NCI-H128 (cell line): ENCODE measurements around the gene GRM8.

Source experiments
- DNase-seq: peaks from one replicate; lab custom pipeline; 2025; ENCODE audit not compliant: unreplicated experiment; lab: John Stamatoyannopoulos, UW

GRM8 gene

DNA sequence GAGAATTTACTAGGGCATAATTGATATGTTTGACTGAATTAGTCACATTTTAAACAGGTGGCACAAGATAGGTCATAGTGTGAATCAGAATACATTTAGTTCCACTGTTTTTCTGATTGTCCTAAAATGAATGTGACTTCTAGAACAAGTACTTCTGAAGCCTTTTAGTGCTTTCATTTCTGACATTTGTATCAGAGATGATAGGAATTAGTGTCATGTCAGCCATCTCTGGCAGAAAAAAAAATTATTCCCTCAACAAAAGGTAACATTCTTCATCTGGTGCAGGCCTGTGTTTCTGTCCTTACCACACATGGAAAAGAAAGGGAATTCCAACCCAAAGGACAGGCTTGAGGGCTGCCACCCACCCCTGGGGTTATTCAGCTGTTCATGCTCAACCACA, 21.3 kb downstream of the GRM8 start:
- DNase-seq = no peak

DNA sequence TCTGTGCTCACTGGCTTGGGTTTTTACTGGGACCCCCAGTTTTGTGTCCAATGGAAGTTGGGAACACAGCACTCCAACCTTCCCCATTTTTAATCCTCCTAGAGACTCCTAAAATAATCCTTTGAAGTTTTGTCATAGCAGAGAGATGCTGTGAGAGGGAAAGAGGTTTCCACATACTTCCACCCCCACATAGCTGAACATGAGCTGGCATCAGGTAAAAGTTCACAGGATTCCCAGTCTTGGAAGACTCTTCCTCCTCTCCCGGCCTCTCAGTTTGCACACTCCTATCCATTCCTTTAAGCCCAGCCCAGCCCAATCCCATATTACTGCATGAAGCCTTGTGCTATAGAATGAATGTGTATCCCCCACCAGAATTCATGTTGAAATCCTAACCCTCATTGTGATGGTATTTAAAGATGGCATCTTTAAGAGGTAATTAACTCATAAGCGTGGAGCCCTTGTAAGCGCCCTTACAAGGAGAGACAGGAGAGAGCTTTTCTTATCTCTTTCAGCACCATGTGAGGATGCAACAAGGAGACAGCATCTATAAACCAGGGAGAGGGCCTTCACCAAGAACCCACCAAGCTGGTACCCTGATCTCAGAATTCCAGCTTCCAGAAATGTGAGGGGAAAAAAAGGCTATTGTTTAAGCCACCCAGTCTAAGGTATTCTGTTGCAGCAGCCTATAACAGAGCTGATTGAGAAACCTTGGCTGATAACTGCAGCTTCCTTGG, 22.4 kb downstream of the GRM8 start:
- DNase-seq = no peak

DNA sequence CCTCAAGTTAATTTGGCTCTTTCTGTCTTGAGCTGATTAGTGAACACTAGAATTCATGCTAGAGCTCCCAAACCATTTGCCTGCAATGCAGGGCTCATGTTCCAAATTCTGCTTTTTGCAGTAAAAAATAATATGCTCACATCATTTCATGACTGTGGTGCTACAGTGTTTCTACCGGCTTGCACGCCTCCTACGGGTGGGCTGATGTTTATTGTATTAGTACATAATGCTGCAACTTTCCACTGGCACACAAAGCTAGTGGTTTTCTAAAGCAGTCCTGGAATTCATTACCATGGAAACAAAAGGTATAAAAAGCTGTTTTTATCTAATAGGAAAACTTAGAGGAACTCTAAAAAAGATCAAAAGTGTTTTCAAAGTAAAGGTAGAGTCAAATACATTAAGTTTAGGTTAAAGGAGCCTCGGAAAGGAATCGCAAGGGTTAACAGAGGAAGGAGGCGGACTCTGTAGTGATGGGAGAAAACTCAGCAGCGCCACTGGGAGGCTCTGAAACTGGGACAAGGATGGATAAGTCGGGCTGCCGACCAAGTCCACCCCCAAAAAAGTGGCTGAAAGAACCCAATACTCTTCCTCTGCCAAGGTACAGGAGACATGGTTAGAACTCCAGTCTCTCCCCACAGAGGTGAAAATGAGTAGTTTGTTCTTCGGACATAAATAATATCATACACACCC, 25.9 kb downstream of the GRM8 start:
- DNase-seq = no peak

DNA sequence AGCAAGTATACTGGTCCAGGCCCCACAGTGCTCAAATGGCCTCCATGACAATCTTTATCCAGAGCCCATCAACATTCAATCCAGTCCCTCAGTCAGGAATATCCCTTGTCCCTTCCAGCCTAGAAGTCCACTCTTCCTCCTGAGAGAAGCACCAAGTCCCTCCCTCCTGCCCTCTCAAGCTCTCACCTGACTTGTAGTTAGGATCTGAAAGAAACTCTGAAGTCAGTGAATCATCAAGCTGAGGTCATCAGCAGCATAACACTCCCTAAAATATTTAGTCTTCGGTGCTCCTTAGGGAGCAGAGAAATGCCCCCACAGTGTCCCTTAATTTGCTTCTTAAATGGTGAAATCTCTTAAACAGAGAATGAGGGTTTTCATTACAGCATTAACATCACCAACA, 31.0 kb downstream of the GRM8 start:
- no peak for DNase-seq

DNA sequence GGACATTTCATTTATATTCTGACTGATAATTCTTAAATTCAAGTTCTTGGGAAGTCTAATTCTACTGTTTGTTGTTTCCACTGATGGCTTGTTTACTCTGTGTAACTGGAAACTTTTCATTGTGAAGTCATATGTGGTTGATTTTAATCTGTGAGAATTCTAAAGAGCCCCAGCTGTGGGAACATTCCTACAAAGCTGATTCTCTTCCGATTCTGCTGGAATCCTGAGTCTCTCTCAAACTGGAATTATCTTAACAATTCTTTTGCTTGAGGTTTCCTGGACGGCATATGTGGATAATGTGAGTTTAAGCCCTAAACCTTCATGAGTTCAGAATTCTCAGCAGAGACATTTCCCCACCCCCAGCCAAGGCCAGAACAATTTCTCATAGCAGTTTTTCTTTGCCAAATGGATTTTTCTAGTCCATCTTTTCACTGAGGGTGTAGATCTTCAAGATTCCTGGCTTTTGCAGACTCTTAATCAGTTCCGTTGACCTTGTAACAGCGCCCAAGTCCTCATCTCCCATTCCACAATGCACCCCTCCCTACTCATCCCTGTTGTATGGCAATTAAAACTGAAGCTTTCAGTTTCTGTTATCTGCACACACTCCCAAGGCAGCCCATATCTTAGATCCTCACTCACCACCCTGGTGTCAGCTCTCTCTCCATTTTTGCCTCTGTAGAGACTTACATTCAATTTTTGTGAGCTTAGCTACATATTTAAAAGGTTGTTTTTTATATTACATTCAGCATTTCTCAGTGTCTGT, 37.6 kb downstream of the GRM8 start:
- DNase-seq = no peak

DNA sequence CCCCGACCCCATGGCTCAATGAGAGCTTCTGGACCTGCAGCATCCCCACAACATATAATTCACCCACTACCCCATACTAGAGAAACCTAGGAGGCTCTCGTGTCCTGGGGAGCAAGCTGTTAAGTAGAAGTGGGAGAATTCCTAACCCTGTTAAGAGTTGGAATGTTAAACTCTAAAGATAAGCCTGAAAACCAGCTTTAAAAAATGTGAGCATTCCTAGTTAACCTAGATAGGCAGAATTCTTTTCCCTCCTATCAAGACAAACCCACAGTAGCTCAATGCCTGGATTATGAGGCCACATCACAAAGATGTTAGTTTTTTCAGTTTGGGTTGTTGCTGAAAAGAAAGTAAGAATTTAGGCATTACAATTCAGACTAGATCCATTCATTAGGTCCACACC, 42.9 kb downstream of the GRM8 start:
- no peak for DNase-seq

DNA sequence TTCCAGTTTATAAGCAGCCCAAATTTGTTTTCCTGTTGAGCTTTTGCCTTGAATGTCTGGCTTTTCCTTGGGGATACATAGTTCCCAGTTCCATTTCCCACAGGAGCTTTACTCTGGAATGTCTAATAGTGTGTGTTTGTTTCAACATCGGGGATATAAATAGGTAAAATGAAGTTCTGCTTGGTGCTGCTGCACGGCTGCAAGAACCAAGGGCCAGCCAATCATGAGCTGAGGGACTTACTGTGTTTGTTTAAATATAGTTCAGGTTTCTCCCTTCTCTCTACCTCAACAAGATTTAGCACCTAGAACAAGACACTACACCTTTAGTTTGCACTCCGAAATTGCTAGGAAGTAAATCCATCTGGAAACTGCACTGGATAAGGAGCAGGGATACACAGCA, 43.9 kb downstream of the GRM8 start:
- no peak for DNase-seq

DNA sequence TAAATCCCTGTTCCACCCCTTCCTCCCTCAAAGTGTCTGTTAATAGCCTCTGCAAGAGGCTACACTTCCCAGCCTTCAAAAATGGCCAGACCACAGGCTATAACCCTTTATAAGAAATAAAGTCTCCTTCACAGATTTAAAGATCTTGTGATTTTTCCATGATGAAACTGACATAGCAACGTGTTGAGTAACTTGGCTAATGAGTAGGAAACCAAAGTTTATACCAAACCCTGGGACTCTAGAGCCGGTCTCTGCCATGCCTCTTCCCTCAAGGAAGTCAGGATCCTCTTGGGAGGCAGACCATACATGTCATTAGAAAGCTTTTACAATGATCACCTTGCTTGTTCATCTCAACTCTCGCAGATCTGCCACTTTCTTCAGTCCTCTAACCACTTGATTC, 44.4 kb downstream of the GRM8 start:
- no peak for DNase-seq

DNA sequence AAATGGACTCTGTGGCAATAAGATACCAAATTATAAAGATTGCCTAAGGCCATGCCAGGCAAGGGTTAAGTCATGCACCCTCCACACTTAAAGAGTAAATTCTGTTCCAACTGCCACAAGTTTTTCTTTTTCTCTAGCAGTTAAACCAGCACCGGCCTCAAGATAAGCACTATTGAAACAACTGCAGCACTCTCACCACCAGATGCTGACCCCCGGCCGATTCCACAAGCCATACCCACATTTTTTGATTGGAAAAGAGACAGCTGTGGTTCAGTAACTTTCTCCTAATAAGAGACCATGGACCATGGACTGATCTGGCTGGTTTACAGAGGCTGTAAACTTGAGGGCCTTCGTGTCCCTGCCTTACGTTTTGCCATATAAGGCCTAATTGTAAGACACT, 44.9 kb downstream of the GRM8 start:
- no peak for DNase-seq

DNA sequence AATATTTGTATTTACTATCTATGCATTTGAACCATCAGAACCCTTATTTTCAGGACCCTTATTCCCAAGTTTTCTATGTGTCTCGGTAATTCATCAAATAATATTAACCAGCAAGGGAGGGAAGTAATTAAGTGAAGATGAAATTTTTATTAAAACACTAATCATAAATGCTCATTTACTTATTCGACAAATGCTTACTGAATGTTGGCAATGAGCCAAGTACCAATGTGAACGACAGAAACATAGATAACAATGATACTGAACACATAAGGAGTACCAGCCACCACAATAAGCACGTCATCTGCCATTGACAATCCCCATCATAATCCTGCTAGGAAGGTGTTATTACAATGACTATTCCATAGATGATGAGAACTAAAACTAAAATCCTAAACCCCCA, 45.5 kb downstream of the GRM8 start:
- DNase-seq = no peak

DNA sequence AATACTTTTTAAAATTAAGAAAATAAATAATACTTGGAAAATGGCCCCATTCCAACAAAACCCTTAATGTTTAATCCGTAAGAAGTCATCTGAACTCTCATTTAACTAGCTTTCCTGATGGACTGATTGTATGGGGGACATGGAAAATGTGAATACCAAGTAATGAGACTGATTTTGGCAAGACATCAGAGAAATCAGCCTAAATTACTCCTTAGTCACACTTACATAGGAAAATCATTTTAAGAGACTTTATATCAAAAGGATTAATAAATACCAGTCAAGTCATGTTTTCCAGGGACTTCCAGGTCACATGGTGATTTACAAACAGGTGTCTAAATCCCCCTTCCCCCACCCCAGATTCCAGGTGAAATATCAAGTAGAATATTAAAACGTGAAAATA, 58.2 kb downstream of the GRM8 start:
- no peak for DNase-seq

DNA sequence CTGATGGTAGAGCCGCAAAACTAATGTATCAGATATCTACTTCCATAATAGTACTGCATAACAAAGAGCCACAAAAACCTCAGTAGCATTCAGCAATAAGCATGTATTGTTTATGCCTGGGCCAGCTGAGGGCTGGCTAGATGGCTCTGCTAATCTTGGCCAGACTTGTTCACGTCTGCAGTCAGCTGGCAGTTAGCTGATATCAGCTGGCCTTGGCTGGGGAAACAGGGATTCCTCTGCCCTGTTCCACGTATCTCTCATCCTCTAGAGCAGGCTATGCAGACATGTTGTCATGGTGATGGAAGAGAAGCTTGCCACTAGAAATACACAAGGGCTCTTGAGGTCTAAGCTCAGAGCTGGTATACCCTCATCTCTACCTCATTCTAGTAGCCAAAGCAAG, 62.9 kb downstream of the GRM8 start:
- DNase-seq = peak; percentile 30

DNA sequence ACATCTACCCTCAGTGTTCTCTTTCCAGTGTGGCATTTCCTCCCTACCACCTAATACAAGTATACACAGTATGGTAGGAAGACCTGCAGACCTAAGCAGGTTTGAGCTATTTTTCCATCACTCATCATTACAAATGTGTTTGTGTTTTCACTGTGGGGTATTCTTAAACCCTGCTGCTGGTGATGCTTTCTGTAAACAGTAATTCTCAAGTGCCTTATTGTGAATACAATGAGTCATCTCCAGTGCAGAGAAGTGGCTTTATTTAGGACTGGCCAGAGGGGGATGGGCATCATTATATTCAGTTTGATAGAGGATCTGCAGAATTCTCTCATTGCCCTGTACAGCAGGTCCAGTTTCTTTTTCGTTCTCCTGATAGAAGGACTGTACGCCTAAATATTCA, 63.7 kb downstream of the GRM8 start:
- peak; percentile 60 for DNase-seq

DNA sequence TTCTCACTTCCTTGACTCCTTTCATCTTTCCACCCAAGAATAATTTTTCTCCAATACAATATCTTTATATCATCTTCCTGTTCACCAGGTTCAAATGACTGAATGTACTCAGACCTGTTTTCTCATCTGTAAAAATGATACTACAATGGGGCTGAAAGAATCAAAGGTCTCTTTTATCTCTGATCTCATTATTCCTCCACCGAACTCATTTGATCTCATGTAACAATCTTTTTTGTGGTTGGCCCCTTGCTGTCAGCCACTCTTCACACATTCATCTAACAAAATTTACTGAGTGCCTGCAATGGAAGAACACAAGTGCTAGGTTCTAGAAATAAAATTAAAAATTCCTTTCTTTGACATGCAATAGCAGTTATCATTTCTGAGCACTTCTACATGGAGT, 65.0 kb downstream of the GRM8 start:
- DNase-seq = no peak

DNA sequence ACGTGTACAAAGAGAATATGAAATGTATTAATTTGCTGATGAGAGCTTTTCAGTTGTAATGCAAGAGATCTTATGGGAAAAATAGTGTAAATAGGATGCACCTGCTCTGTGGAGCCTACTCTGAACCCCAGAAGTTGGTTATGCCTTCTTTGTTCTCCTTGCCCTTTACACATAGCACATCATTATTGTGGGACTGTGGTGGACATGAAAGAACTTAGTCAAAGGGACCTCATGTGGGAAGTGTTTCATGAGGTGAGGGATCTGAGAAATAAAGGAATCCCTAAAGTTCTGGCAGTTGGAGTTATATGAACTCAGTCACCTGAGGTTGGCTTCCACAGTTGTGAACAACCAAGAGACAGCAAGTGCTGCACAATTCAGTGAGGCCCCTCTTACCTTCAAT, 66.1 kb downstream of the GRM8 start:
- DNase-seq = no peak

DNA sequence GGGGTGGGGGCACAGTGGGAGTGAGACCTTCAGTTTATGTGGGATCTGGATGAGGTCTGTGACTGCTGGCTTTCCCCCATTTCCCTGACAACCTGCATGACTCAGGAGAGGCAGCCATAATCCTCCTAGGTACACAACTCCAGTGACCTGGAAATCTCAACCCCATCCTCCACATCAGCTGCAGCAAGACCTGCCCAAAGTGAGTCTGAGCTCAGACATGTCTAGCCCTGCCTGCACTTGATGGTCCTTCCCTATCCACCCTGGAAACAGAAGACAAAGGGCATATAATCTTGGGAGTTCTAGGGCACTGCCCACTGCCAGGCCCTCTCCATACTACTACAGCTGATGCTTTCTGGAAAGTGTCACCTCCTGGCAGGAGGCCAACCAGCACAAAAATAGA, 75.6 kb downstream of the GRM8 start:
- DNase-seq = no peak

DNA sequence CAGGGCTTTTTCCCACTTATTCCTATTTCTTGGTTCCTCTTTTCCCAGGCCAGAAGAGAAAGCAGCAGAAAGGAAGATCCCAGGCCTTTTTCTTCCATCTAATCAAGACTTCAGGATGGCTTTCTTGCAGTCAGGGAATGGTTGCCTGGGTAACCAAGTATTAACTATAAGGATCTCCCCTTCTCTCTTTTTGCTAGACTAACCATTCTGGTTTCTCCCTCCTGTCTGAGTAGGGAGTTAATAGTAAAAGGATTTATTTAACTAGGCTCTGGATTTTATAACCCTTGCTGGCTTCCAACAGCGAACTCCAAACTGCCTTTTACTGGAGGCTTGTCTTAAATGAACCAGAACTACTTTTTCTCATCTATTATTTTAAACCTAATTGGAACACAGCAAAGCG, 90.4 kb downstream of the GRM8 start:
- no peak for DNase-seq

DNA sequence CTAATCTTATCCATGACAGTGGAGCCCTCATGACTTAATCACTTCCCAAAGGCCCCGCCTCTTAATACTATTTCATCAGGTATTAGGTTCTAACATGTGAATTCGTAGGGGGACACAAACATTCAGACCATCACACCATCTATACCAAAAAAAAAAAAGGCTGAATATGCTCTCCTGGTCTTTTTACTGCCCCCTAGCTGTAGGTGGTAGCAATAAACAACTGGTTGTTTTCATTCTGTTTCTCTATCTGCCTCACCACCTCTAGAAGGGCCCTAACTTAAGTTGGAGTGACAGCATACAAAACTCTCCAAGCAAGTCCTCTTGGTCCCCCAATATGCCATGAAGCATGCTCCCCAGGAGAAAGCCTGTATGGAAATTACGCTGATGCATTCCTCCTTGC, 94.1 kb downstream of the GRM8 start:
- no peak for DNase-seq

DNA sequence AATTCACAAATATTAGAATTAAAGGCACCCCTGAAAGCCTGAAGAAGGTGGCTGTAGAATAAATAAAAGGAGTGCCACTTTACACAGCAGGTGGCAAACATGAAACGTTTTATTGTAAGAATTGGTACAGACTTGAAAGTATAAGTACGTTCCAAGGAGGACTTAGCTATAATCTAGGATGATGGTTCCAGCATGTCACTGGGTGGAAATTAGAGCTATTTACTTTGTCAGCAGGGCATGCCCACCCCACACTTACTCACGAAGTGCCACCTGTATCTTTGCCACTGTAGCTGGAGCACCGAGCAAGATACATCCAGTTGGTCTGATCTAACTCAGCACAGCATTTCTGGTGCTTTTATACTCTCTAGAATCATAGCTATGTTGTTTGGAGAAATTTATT, 97.8 kb downstream of the GRM8 start:
- no peak for DNase-seq

DNA sequence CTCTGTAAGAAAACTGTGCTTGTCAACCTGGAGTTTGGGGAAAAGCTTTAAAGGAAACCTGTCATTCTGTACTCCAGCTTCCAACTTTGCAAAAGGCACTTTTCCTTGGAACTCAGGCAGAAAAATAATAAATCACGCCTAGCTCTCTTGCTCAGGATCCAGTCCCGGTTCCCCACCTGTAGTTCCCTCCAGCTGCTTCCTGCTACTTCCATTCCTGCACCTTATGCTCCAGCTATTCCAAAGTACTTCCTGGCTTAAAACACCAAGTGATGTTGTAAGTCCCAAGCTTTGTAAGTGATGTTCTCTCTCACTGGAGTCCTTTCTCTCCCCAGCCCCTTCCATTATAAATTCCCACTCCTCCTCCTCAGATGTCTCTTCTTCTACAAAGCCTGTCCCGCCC, 98.6 kb downstream of the GRM8 start:
- DNase-seq = no peak

DNA sequence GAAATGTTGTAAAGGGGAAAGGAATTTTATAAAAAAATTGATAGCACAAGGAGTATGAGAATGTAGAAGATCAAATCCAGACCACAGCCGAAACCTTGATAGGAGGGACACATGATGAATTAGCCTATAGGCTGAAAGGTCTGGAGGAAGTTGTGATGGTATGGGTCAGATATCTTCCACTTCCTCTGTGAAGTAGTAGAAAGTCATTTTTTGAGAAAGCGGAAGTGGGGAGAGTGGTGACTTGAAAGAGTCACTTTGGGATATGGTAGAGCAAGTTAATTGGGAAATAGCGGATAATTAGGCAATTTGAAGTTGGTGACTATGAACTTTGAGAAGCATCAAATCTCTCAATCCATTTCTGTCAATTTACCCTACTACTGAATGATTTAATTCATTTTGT, 99.4 kb downstream of the GRM8 start:
- DNase-seq = no peak

DNA sequence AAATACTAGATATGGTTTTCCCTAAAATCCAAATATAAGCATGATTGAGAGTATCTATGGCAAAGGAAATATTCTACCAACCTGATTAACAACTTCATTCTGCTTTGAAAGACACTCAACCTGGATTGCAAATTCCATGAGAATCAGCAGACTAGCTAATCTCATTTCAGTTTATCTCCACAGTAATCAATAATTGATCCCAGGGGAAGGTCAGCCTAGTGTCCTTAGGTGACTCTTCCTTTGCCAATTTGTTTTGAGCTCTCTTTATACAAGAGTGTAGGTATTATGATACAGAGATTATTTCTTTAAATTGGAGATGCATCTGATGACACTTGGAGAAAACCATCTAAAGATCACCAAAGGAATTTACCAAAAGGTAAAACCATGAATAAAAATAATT, 100.3 kb downstream of the GRM8 start:
- DNase-seq = no peak
